ENCODE data around the gene RALGPS1.

Gene RALGPS1

GRCh38 chr9:127215268-127216209 is 301.0 kb downstream of the RALGPS1 start:
- no peak for DNase-seq

GRCh38 chr9:127216210-127216887 is 301.8 kb downstream of the RALGPS1 start:
- no peak for DNase-seq

GRCh38 chr9:127216888-127217217 is 302.3 kb downstream of the RALGPS1 start:
- no peak for DNase-seq

- no peak for DNase-seq
These were observed 304.2 kb downstream of the RALGPS1 start for GRCh38 chr9:127218818-127219217.

- DNase-seq = no peak
These were observed 304.9 kb downstream of the RALGPS1 start for GRCh38 chr9:127219520-127219919.

GRCh38 chr9:127221695-127222094 is 307.1 kb downstream of the RALGPS1 start:
- peak in 1 of 6 experiments; percentile 19 for DNase-seq

GRCh38 chr9:127222388-127223095 is 308.0 kb downstream of the RALGPS1 start:
- no peak for DNase-seq

- no peak for DNase-seq
These were observed 308.7 kb downstream of the RALGPS1 start for GRCh38 chr9:127223266-127223665.

- DNase-seq = no peak
These were observed 309.2 kb downstream of the RALGPS1 start for GRCh38 chr9:127223810-127224177.

GRCh38 chr9:127224178-127224882 is 309.7 kb downstream of the RALGPS1 start:
- DNase-seq = peak; percentile 72 to 88 (median 84)

- DNase-seq = peak; percentile 73 to 90 (median 88)
These were observed 310.5 kb downstream of the RALGPS1 start for GRCh38 chr9:127224883-127225739.

GRCh38 chr9:127225801-127226625 is 311.4 kb downstream of the RALGPS1 start:
- no peak for DNase-seq

GRCh38 chr9:127229691-127230417 is 315.3 kb downstream of the RALGPS1 start:
- DNase-seq = no peak

GRCh38 chr9:127231666-127232065 is 317.1 kb downstream of the RALGPS1 start:
- DNase-seq = no peak

GRCh38 chr9:127232833-127233549 is 318.4 kb downstream of the RALGPS1 start:
- no peak for DNase-seq

GRCh38 chr9:127233550-127233949 is 319.0 kb downstream of the RALGPS1 start:
- no peak for DNase-seq

- no peak for DNase-seq
These were observed 319.4 kb downstream of the RALGPS1 start for GRCh38 chr9:127233989-127234388.

- DNase-seq = no peak
These were observed 323.2 kb downstream of the RALGPS1 start for GRCh38 chr9:127237801-127238200.

GRCh38 chr9:127241354-127241753 is 326.8 kb downstream of the RALGPS1 start:
- DNase-seq = no peak

Data from stimulated activated naive CD4-positive, alpha-beta T cell (primary cell).